Thoracic aorta (tissue), 2 donors: ENCODE data around the gene LRRC63. TPM values are rescaled to one million over a fixed set of nuclear protein-coding genes. Genes with fewer than 3 reads are reported as not detected.

Experiments used
- ATAC-seq: fragments of 150-250 bp; one replicate; pipeline ENCODE4 v1.8.0; 2017; ENCODE audit warnings: low read depth; ENCODE audit not compliant: insufficient number of reproducible peaks, low FRiP score
- DNase-seq: peaks from one replicate; pipeline ENCODE4 v3.0.0-alpha.2; 2020; ENCODE audit warnings: low spot score
- H3K27ac ChIP-seq, 2 donors: fragments of 200-600 bp; sonication (generic); 1 replicate in 1 of 2; 2 replicates in 1 of 2; pipeline ENCODE4 v1.5.1; 2016; ENCODE audit warnings: mild to moderate bottlenecking in 2 of 2, moderate library complexity in 2 of 2
- H3K27me3 ChIP-seq: fragments of 200-600 bp; sonication (generic); replicated peaks from 2 replicates; pipeline ENCODE4 v1.6.0; 2016; ENCODE audit warnings: mild to moderate bottlenecking; ENCODE audit not compliant: insufficient read depth
- H3K36me3 ChIP-seq: fragments of 200-600 bp; sonication (generic); one replicate; pipeline ENCODE4 v1.5.1; 2016
- H3K4me1 ChIP-seq, 2 donors: fragments of 200-600 bp; sonication (generic); 1 replicate in 1 of 2; 2 replicates in 1 of 2; pipeline versions ENCODE4 v1.5.1 to v1.6.0; 2016; ENCODE audit warnings: low read depth in 2 of 2, mild to moderate bottlenecking in 1 of 2; ENCODE audit not compliant: control insufficient read depth in 1 of 2
- H3K4me3 ChIP-seq: fragments of 200-600 bp; sonication (generic); 2 replicates; pipeline ENCODE4 v1.5.1; 2016; ENCODE audit warnings: mild to moderate bottlenecking
- H3K9me3 ChIP-seq: fragments of 200-600 bp; sonication (generic); 2 replicates; pipeline ENCODE4 v1.5.1; 2016
- CTCF ChIP-seq: fragments of 200-600 bp; sonication (generic); IDR thresholded peaks from one replicate; pipeline ENCODE4 v1.5.1; 2019; ENCODE audit warnings: antibody characterized with exemption
- total RNA-seq, 2 donors: library from RNA; depleted of rRNA; stranded (reverse); fragments of >200 nt; gene quantifications; one replicate each; pipeline versions ENCODE4 v1.1.0 to v1.2.3, GENCODE V29; 2016

The LRRC63 gene
- total RNA-seq, 2 donors from 2014 or later: 3.6 TPM; not detected in 1

DNA sequence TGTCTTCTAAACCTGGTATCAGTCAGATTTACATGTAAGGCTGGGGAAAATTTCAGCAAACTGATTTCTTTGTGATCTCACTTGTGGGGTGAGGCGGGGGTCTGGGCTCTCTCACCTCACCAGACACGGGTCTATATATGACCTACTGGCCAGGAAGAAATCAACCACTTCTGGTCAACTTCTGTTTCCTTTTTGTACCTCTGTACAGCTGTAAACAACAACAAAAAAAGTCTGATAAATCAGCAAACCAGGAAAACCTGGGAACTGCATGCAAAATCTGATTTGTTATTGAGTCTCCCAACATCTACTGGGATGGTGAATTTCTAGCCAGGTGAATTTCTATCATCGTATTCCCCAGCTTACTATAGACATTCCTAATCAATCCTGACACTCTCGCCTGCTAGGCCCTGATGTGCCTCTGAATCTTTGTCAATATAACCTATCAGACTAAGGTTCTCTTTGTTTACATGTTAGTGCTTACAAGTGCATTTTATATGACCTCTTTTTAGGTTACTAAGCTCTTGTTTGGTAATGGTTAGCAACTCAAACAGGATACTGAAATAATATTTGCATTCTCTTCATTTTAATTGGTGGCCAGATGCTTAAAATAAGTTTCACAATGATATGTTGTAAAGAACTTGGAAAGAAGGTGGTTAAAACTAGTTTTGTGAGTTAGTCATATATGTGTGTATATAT, 77.7 kb downstream of the LRRC63 start:
- ATAC-seq: no peak

DNA sequence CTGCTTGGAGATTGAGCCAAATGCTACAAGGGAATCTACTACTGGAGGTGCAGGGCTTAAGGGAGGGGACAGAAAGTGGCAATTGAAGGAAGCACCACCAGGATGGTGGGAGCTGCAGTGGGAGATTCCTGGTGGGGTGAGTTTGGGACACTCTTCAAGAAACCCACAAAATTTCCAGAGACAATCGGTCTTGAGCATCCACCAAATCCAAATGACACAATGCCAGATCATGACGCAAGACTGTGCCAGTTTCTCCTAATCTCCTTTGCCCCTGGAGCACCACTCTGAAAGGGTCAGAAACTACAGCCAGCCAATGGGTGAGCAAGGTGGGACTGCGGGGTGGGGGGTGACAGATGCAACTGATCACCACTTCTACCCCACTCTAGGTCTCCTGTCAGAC, 78.7 kb downstream of the LRRC63 start:
- peaks cover 7 to 8% of the 10 kb centered on the region in 2 donors for H3K4me1 ChIP-seq
- no peaks in the 10 kb centered on the region for H3K36me3 ChIP-seq
- H3K4me3 ChIP-seq: no peak overlapping the region
- no peak overlapping the region for H3K27ac ChIP-seq
- TF ChIP-seq CTCF: no peak
- no peaks in the 10 kb centered on the region for H3K27me3 ChIP-seq
- ATAC-seq (no peak), DNase-seq (no peak)
- no peaks in the 10 kb centered on the region for H3K9me3 ChIP-seq

More for the DNA sequence above, 77.7 kb downstream of the LRRC63 start:
- no peaks in the 10 kb centered on the region for H3K27me3 ChIP-seq
- H3K36me3 ChIP-seq: no peaks in the 10 kb centered on the region
- no peak for TF ChIP-seq CTCF
- no peak overlapping the region for H3K27ac ChIP-seq
- H3K4me3 ChIP-seq: no peak overlapping the region
- H3K9me3 ChIP-seq: no peaks in the 10 kb centered on the region
- no peaks in the 10 kb centered on the region for H3K4me1 ChIP-seq
- no peak for DNase-seq

- TF ChIP-seq CTCF: no peak
- no peaks in the 10 kb centered on the region for H3K27me3 ChIP-seq
- H3K36me3 ChIP-seq: no peaks in the 10 kb centered on the region
- DNase-seq (no peak), ATAC-seq (no peak)
- no peaks in the 10 kb centered on the region for H3K9me3 ChIP-seq
- peaks cover 19 to 31% of the 10 kb centered on the region in 2 donors for H3K4me1 ChIP-seq
- no peak overlapping the region for H3K4me3 ChIP-seq
- no peak overlapping the region for H3K27ac ChIP-seq
These were observed 81.7 kb downstream of the LRRC63 start for GRCh38 chr13:46293436-46293835.

DNA sequence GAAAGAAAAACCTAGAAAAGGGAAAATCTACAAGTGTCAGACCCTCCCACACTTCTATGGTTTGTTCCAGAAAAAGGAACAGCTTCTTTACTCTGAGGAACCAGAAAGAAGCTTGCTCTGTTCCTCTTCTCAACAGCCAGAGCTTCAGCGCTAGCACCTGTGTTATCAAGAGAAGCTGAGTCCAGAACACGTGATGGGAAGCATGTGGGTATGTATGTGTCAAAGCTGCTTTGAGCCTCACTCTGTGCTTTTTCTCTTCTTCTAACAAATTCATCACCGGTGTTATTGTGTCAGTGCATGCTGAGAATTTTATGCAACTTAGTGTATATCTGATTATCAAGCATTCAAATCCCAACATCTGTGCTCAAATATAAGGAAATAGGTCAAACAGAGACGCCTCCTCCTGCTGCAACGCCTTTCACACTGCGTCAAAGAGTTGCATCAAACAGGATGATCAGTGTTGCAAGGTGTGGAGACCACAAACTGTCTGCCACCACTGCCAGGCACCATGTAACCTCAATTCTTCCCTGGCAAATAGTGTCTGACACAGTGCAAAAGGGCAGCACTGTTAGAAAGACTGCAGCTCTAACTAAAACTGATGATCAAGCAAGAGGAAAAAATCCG, 83.9 kb downstream of the LRRC63 start:
- no peak for TF ChIP-seq CTCF
- Histone ChIP-seq H3K4me1 (peaks cover 19 to 31% of the 10 kb centered on the region in 2 donors), H3K9me3 (no peaks in the 10 kb centered on the region), H3K27ac (no peak overlapping the region), H3K36me3 (no peaks in the 10 kb centered on the region), H3K27me3 (no peaks in the 10 kb centered on the region), H3K4me3 (no peak overlapping the region)
- ATAC-seq (no peak), DNase-seq (no peak)

- Histone ChIP-seq H3K9me3 (no peaks in the 10 kb centered on the region), H3K4me1 (peaks cover 19 to 31% of the 10 kb centered on the region in 2 donors), H3K36me3 (no peaks in the 10 kb centered on the region), H3K27me3 (no peaks in the 10 kb centered on the region), H3K27ac (peak overlapping the region in 1 of 2 donors; percentile 37), H3K4me3 (no peak overlapping the region)
- ATAC-seq (peak; percentile 88), DNase-seq (no peak)
- no peak for TF ChIP-seq CTCF
These were observed 84.5 kb downstream of the LRRC63 start for GRCh38 chr13:46296115-46296822.
